Measurements from ENCODE around the gene NOTCH1.

GRCh38 chr9:136451221-136451877, 94.5 kb downstream of the NOTCH1 start:
- TF ChIP-seq TCF7 (CRISPR knock-in tag; IDR thresholded peaks at IDR 0.05; ENCODE audit: low read depth): no peak
- TF ChIP-seq NFYB (CRISPR knock-in tag; conservative IDR thresholded peaks at IDR 0.05; ENCODE audit: low read depth): no peak
- TF ChIP-seq E2F5 (CRISPR knock-in tag; IDR thresholded peaks at IDR 0.05): no peak

All from WTC11 (cell line).